ENCODE measurements around the gene ROM1. TPM values are rescaled to one million over a fixed set of nuclear protein-coding genes. Genes with fewer than 3 reads are reported as not detected.
"Not testable (repeated sequence)": the region's sequence is repeated elsewhere in the genome, so short reads cannot be mapped to it uniquely, and the experiment has no call there.

Gene ROM1
- total RNA-seq, 4 donors from 2014 or later = 3.0 to 18.3 (median 10.7) TPM

DNA sequence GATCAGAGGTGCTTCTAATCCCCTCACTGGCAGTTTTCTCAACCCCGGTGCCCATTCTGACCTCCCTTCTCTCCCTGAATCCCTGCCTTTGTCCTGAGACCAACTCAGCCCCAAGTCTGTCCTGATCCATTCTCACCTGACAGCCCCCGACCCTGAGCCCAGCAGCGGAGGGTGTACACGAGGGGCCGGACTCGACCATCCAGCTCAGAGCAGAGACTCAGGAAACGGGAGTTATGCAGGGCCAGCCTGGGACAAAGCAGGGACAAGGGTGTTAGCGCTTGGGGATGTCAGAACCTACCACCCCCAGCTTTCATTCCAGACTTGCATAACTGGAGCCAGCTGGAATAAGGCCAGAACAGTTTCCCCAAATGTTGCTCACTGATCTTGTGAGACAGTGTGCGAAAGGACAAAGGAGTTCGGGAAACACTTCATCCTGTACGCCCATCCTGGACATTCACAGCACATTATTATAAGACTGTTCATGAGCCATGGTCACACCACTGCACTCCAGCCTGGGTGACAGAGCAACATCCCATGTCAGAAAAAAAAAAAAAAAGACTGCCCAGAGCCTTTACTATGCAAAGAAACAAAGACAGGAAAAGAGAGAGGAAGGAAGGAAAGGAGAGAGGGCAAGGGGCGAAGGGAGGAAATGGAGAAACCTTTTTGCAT is 35.9 kb upstream of the ROM1 start:
- Histone ChIP-seq H3K4me3 (no peak overlapping the region), H3K36me3 (peaks cover 0 to 68% of the 10 kb centered on the region in 2 donors), H3K9me3 (no peaks in the 10 kb centered on the region), H3K27ac (peak overlapping the region in 3 of 4 donors; percentile 66 to 94 (median 93)), H3K4me1 (peaks cover 0 to 37% (median 21%) of the 10 kb centered on the region in 3 donors), H3K27me3 (no peaks in the 10 kb centered on the region)
- TF ChIP-seq EP300 (IDR thresholded peaks at IDR 0.05) (no peak), POLR2AphosphoS5 (IDR thresholded peaks at IDR 0.05) (peak; percentile 37)
- ATAC-seq = no peak
- 63 to 78% methylated on average over 5 to 6 of the region's 12 CpGs for WGBS, 2 donors (ENCODE audit: low coverage in 1 of 2)

DNA sequence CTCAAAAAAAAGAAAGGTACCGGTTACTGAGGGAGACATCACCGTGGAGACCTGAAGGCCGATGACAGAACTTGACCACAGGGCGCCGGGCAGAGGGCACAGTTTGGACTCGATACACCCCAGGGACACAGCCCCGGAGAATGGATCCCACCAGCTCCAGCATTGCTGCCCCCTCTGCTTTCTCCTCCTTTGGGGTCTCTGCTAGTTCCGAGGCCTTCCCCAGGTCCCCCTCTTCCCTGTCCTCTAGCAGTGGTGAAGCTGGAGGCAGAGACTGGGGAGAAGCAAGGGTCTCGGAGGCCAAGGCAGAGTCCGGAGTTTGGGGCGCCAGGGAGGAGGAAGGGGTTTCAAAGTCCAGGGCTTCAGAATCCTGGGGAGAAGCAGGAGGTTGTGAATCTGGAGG is 34.5 kb upstream of the ROM1 start:
- Histone ChIP-seq H3K27ac (peak overlapping the region in 1 of 4 donors; percentile 94), H3K9me3 (no peaks in the 10 kb centered on the region), H3K36me3 (peaks cover 0 to 75% of the 10 kb centered on the region in 2 donors), H3K27me3 (no peaks in the 10 kb centered on the region), H3K4me3 (no peak overlapping the region), H3K4me1 (peaks cover 0 to 28% (median 13%) of the 10 kb centered on the region in 3 donors)
- no peak for ATAC-seq
- TF ChIP-seq POLR2AphosphoS5 (IDR thresholded peaks at IDR 0.05) = no peak
- TF ChIP-seq, protein P1, sequence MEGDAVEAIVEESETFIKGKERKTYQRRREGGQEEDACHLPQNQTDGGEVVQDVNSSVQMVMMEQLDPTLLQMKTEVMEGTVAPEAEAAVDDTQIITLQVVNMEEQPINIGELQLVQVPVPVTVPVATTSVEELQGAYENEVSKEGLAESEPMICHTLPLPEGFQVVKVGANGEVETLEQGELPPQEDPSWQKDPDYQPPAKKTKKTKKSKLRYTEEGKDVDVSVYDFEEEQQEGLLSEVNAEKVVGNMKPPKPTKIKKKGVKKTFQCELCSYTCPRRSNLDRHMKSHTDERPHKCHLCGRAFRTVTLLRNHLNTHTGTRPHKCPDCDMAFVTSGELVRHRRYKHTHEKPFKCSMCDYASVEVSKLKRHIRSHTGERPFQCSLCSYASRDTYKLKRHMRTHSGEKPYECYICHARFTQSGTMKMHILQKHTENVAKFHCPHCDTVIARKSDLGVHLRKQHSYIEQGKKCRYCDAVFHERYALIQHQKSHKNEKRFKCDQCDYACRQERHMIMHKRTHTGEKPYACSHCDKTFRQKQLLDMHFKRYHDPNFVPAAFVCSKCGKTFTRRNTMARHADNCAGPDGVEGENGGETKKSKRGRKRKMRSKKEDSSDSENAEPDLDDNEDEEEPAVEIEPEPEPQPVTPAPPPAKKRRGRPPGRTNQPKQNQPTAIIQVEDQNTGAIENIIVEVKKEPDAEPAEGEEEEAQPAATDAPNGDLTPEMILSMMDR (IDR thresholded peaks at IDR 0.05) = no peak
- no peak for TF ChIP-seq EP300 (IDR thresholded peaks at IDR 0.05)
- no peak for TF ChIP-seq POLR2A (IDR thresholded peaks at IDR 0.05)
- 94 to 100% methylated on average over 2 to 7 of the region's 11 CpGs for WGBS, 2 donors (ENCODE audit: low coverage in 1 of 2)

DNA sequence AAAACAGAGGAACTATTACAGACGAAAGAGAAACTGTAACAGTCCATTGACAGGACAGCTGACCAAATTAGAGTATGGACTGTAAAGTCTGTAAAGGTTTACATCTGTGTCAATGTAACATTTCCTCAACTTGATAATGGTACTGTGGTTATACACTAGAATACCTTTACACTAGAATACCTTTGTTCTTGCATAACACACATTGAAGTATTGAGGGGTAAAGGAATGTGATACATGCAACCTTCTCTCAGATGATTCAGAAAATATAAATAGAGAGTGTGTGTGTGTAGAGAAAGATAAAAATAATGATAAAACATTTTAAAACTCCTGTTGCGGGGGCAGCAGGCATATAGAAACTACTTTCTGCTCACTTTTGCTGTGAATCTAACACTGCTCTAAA is 33.8 kb upstream of the ROM1 start:
- peaks cover 0 to 27% (median 13%) of the 10 kb centered on the region in 3 donors for H3K4me1 ChIP-seq
- ATAC-seq = no peak
- H3K36me3 ChIP-seq = peaks cover 0 to 80% of the 10 kb centered on the region in 2 donors
- 90 to 92% methylated on average over 2 of the region's 2 CpGs for WGBS, 2 donors (ENCODE audit: low coverage in 1 of 2)
- TF ChIP-seq POLR2AphosphoS5 (IDR thresholded peaks at IDR 0.05) (no peak), POLR2A (IDR thresholded peaks at IDR 0.05) (no peak), EP300 (IDR thresholded peaks at IDR 0.05) (no peak)
- TF ChIP-seq, protein P1 (IDR thresholded peaks at IDR 0.05) = no peak
- H3K4me3 ChIP-seq = no peak overlapping the region
- no peak overlapping the region for H3K27ac ChIP-seq
- no peaks in the 10 kb centered on the region for H3K27me3 ChIP-seq
- no peaks in the 10 kb centered on the region for H3K9me3 ChIP-seq

DNA sequence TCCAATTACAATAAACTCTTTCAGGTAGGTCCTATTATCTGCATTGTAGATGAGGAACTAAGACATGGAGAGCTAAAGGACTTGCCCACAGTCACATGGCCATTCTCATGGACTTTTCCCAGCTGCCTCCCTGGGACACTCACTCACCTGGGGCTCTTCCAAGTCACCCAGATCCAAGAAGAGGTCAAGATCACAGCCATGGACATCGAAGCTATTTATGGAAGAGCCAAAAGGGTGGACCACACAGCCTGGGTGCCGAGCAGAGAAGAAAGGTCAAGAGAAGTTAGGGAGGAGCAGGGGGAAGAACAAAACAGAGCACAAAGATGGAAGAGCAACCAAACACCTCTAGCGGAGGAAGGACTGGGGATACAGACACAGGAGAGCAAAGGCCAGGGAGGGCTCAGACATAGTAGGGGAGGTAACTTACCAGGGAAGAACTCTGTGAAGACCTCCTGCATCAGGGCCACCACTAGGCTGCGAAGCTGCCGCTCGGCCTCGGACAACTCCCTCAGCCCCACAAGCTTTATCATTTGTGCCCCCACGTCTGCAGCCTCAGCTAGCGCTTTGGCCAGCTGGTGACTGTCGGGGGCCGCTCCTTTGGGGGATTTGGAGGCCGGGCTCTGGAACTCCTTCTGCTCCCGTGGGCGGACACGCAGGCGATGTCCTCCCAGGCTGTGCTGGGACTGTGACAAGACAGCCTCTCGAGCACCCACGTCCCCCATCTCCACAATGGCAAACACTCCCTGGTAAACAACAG is 31.9 kb upstream of the ROM1 start:
- no peak for TF ChIP-seq EP300 (IDR thresholded peaks at IDR 0.05)
- no peak for TF ChIP-seq POLR2A (IDR thresholded peaks at IDR 0.05)
- TF ChIP-seq, protein P1 (IDR thresholded peaks at IDR 0.05) = no peak
- no peak for TF ChIP-seq POLR2AphosphoS5 (IDR thresholded peaks at IDR 0.05)
- Histone ChIP-seq H3K36me3 (peaks cover 0 to 92% of the 10 kb centered on the region in 2 donors), H3K27ac (no peak overlapping the region), H3K27me3 (no peaks in the 10 kb centered on the region), H3K4me1 (peaks cover 0 to 8% (median 0%) of the 10 kb centered on the region in 3 donors), H3K4me3 (no peak overlapping the region), H3K9me3 (no peaks in the 10 kb centered on the region)
- WGBS, 2 donors (ENCODE audit: low coverage in 1 of 2) = 81 to 90% methylated on average over 2 to 6 of the region's 18 CpGs
- no peak for ATAC-seq

DNA sequence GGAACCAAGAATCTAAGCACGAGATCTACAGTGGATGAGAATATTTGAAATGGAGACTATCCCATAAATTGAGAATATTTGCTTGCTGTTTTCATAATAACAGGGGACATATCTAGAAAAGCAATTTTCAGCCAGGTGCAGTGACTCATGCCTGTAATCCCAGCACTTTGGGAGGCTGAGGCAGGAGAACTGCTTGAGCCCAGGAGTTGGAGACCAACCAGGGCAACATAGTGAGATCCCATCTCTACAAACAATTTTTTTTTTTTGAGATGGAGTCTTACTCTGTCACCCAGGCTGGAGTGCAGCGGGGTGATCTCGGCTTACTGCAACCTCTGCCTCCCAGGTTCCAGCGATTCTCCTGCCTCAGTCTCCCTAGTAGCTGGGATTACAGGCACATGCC is 31.3 kb upstream of the ROM1 start:
- not testable (repeated sequence) for H3K9me3 ChIP-seq, H3K27ac ChIP-seq, ATAC-seq, H3K4me1 ChIP-seq, H3K27me3 ChIP-seq, H3K4me3 ChIP-seq
- H3K36me3 ChIP-seq = peaks cover 0 to 92% of the 10 kb centered on the region in 2 donors
- WGBS, 2 donors (ENCODE audit: low coverage in 1 of 2) = 97 to 100% methylated on average over 2 to 4 of the region's 4 CpGs

DNA sequence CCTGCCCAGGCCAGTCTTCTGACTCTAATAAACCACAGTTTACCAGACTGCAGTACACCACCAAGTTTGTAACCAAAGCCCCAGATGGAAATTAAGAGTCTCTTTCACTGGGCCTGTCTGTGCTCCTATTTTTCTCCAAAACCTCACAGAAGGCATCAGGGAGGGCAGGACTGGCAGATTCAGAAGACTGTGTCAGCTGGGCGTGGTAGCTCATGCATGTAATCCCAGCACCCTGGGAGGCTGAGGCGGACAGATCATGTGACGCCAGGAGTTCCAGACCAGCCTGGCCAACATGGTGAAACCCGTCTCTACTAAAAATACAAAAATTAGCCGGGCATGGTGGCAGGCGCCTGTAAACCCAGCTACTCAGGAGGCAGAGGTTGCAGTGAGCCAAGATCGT is 27.7 kb upstream of the ROM1 start:
- peaks cover 0 to 19% (median 7%) of the 10 kb centered on the region in 3 donors for H3K4me1 ChIP-seq
- 98% methylated on average over 6 of the region's 7 CpGs; no CpG with 5 or more reads in 1 of the 2 donors for WGBS, 2 donors (ENCODE audit: low coverage in 1 of 2)
- H3K36me3 ChIP-seq = peaks cover 0 to 81% of the 10 kb centered on the region in 2 donors
- not testable (repeated sequence) for H3K27me3 ChIP-seq, H3K9me3 ChIP-seq, ATAC-seq, H3K27ac ChIP-seq, H3K4me3 ChIP-seq

Measured in gastroesophageal sphincter (tissue), 4 donors.